K562 (cell line): ENCODE results near the gene ANGEL2. TPM values are rescaled to one million over a fixed set of nuclear protein-coding genes. Genes with fewer than 3 reads are reported as not detected.

Experiments
- ATAC-seq: fragments of 200-7000 bp; cut with Tn5 transposase; 3 replicates; pipeline ENCODE4 v1.9.1; 2020; ENCODE audit warnings: moderate library complexity
- BruUV-seq: library from RNA; stranded (reverse); fragments of 400-500 nt; replicated peaks from 2 replicates; lab custom pipeline; 2021; lab: Mats Ljungman, UMichigan
- CTCF ChIA-PET: fragments of 300-600 bp; formaldehyde crosslinking; extraction: SDS; loops from one replicate; lab custom pipeline; 2021; ENCODE audit warnings: low intra/inter-chr PET ratio; lab: Yijun Ruan, JAX
- POLR2A ChIA-PET: fragments of 300-600, 350-650 bp; sonication (Branson Sonifier 250); formaldehyde crosslinking; extraction: SDS; loops from one replicate; lab custom pipeline; 2021; ENCODE audit warnings: antibody characterized with exemption, inconsistent platforms; lab: Yijun Ruan, JAX
- DNase-seq, 4 experiments: peaks; one replicate each; pipeline versions ENCODE4 v3.0.0 to v3.0.0-alpha.2; 2011 to 2018; ENCODE audit warnings: low spot score in 3 of 4, mixed read lengths in 3 of 4; ENCODE audit errors: extremely low read depth in 1 of 4
- FAIRE-seq: peaks from 2 replicates; lab custom pipeline; 2011; peaks lifted over from hg19 to GRCh38; lab: Jason Lieb, UNC
- H2AFZ ChIP-seq: 2 replicates; pipeline ENCODE4 v1.6.0; 2011; ENCODE audit warnings: low read depth, low read length, control low read depth, inconsistent platforms
- H3K27ac ChIP-seq: fragments of 200-600 bp; 3 replicates; pipeline ENCODE4 v1.8.0; 2011; ENCODE audit warnings: low read depth, mild to moderate bottlenecking, control low read depth, inconsistent platforms, low read length, moderate library complexity, mixed read lengths; ENCODE audit errors: extremely low read depth
- H3K27me3 ChIP-seq, 2 experiments: fragments of 300-600 bp in 1 of 2; 2 replicates in 1 of 2; 3 replicates in 1 of 2; pipeline versions ENCODE4 v1.6.0 to v1.8.0; 2011; ENCODE audit warnings: inconsistent platforms in 2 of 2, low read length in 2 of 2, mild to moderate bottlenecking in 1 of 2, mixed read lengths in 1 of 2, moderate library complexity in 1 of 2; ENCODE audit not compliant: control insufficient read depth in 2 of 2, insufficient read depth in 2 of 2
- H3K36me3 ChIP-seq: fragments of 300-600 bp; 3 replicates; pipeline ENCODE4 v1.8.0; 2011; ENCODE audit warnings: mild to moderate bottlenecking, low read length, inconsistent platforms; ENCODE audit not compliant: control insufficient read depth, insufficient read depth
- H3K4me1 ChIP-seq, 2 experiments: fragments of 200-600 bp in 1 of 2; replicated peaks in 1 of 2; 2 replicates in 1 of 2; 3 replicates in 1 of 2; pipeline versions ENCODE4 v1.5.1 to v1.8.0; 2011; ENCODE audit warnings: inconsistent platforms in 2 of 2, low read length in 2 of 2, mild to moderate bottlenecking in 1 of 2, mixed read lengths in 1 of 2, moderate library complexity in 1 of 2; ENCODE audit not compliant: control insufficient read depth in 2 of 2, insufficient read depth in 2 of 2
- H3K4me2 ChIP-seq: 2 replicates; pipeline ENCODE4 v1.6.1; 2011; ENCODE audit warnings: low read length, control low read depth, inconsistent platforms, mixed read lengths; ENCODE audit not compliant: insufficient read depth
- H3K4me3 ChIP-seq: fragments of 200-600 bp; sonication (generic), shearing (Covaris generic); 2 replicates; pipeline ENCODE4 v1.5.1; 2016; ENCODE audit warnings: control low read depth, inconsistent platforms
- H3K79me2 ChIP-seq: fragments of 200-600 bp; 3 replicates; pipeline ENCODE4 v1.8.0; 2011; ENCODE audit warnings: low read length, inconsistent platforms; ENCODE audit not compliant: control insufficient read depth, insufficient read depth
- H3K9ac ChIP-seq, 2 experiments: 2 replicates each; pipeline versions ENCODE4 v1.6.0 to v1.6.1; 2011; ENCODE audit warnings: low read depth in 2 of 2, low read length in 2 of 2, control low read depth in 1 of 2, inconsistent platforms in 1 of 2, mild to moderate bottlenecking in 1 of 2, mixed read lengths in 1 of 2; ENCODE audit not compliant: insufficient read depth in 1 of 2
- H3K9me1 ChIP-seq: one replicate; pipeline ENCODE4 v1.6.0; 2011; ENCODE audit warnings: inconsistent platforms, mild to moderate bottlenecking, low read length, moderate library complexity; ENCODE audit not compliant: control insufficient read depth, insufficient read depth
- H3K9me3 ChIP-seq: replicated peaks from 2 replicates; pipeline ENCODE4 v1.5.1; 2011; ENCODE audit warnings: low read depth, low read length, inconsistent platforms; ENCODE audit not compliant: control insufficient read depth, insufficient read depth
- H4K20me1 ChIP-seq: replicated peaks from 2 replicates; pipeline ENCODE4 v1.6.1; 2011; ENCODE audit warnings: low read length, inconsistent platforms, mixed read lengths; ENCODE audit not compliant: control insufficient read depth, insufficient read depth
- DLX4 ChIP-seq: fragments of 250-450 bp; sonication (Bioruptor Pico); IDR thresholded peaks from 2 replicates; pipeline ENCODE4 v1.6.1; 2021; ENCODE audit warnings: mild to moderate bottlenecking
- EP300 ChIP-seq: IDR thresholded peaks from 2 replicates; pipeline ENCODE4 v1.6.1; 2012; ENCODE audit warnings: low read length, improper control_type of control experiment
- ETV5 ChIP-seq: sonication (generic); formaldehyde crosslinking; IDR thresholded peaks from 2 replicates; pipeline ENCODE4 v1.4.0; 2020; ENCODE audit warnings: low read depth, mild to moderate bottlenecking, missing genetic modification reagents
- HBP1 ChIP-seq: fragments of 450-650 bp; formaldehyde crosslinking; IDR thresholded peaks from 2 replicates; pipeline ENCODE4 v1.4.0; 2022; ENCODE audit warnings: missing genetic modification characterization
- HDAC3 ChIP-seq: fragments of 450-650 bp; IDR thresholded peaks from 2 replicates; pipeline ENCODE4 v1.6.1; 2018; ENCODE audit warnings: borderline replicate concordance, mild to moderate bottlenecking, moderate library complexity; ENCODE audit not compliant: partially characterized antibody
- NR2F6 ChIP-seq: fragments of 450-650 bp; formaldehyde crosslinking; IDR thresholded peaks from 2 replicates; pipeline ENCODE4 v1.4.0; 2020; ENCODE audit warnings: mild to moderate bottlenecking
- POLR2G ChIP-seq: fragments of 200-400 bp; formaldehyde crosslinking; IDR thresholded peaks from 2 replicates; pipeline ENCODE4 v1.6.1; 2017; ENCODE audit warnings: low read depth, mild to moderate bottlenecking, antibody characterized with exemption, low read length, moderate library complexity
- PURB ChIP-seq: sonication (generic); formaldehyde crosslinking; IDR thresholded peaks from 2 replicates; pipeline ENCODE4 v1.9.0; 2021; ENCODE audit warnings: low read depth, mild to moderate bottlenecking, missing genetic modification reagents
- PYGO2 ChIP-seq: fragments of 450-650 bp; IDR thresholded peaks from 2 replicates; pipeline ENCODE4 v1.6.1; 2016; ENCODE audit warnings: mild to moderate bottlenecking, missing genetic modification characterization, moderate library complexity, missing compliant biosample characterization
- SAFB ChIP-seq: fragments of 200-400 bp; formaldehyde crosslinking; IDR thresholded peaks from 2 replicates; pipeline ENCODE4 v1.6.1; 2017; ENCODE audit warnings: low read depth, low read length, borderline replicate concordance
- SRSF9 ChIP-seq: fragments of 200-400 bp; formaldehyde crosslinking; IDR thresholded peaks from 2 replicates; pipeline ENCODE4 v1.6.1; 2017; ENCODE audit warnings: low read depth, low read length, borderline replicate concordance
- TAF1 ChIP-seq: IDR thresholded peaks from 2 replicates; pipeline ENCODE4 v1.6.1; 2011; ENCODE audit warnings: mild to moderate bottlenecking, low read length, moderate library complexity; ENCODE audit not compliant: insufficient read depth, control insufficient read depth, severe bottlenecking; ENCODE audit errors: extremely low read depth
- TEAD4 ChIP-seq, 2 experiments: sonication (generic) in 1 of 2; formaldehyde crosslinking in 1 of 2; IDR thresholded peaks; 2 replicates each; pipeline versions ENCODE4 v1.6.1 to v1.8.0; 2012 to 2022; ENCODE audit warnings: borderline replicate concordance in 1 of 2, inconsistent platforms in 1 of 2, low read length in 1 of 2, mild to moderate bottlenecking in 1 of 2, missing genetic modification reagents in 1 of 2
- THRAP3 ChIP-seq: fragments of 450-650 bp; IDR thresholded peaks from 2 replicates; pipeline ENCODE4 v1.6.1; 2016; ENCODE audit warnings: mild to moderate bottlenecking, inconsistent platforms, borderline replicate concordance
- ZNF224 ChIP-seq: sonication (generic); formaldehyde crosslinking; IDR thresholded peaks from 2 replicates; pipeline ENCODE4 v1.8.0; 2022; ENCODE audit warnings: mild to moderate bottlenecking, missing genetic modification reagents
- ZNF780A ChIP-seq: fragments of 250-450 bp; sonication (Bioruptor Pico); IDR thresholded peaks from 2 replicates; pipeline ENCODE4 v1.5.0; 2021; ENCODE audit warnings: mild to moderate bottlenecking
- ZZZ3 ChIP-seq: fragments of 450-650 bp; IDR thresholded peaks from 2 replicates; pipeline ENCODE4 v1.6.1; 2016; ENCODE audit warnings: antibody characterized with exemption, mild to moderate bottlenecking, moderate library complexity
- WGBS: fragments of 100-300 bp; shearing (Covaris generic); methylation state at CpG from one replicate; pipeline ENCODE4 v1.1.6; 2016; ENCODE audit warnings: low coverage, mixed read lengths; ENCODE audit not compliant: insufficient coverage; ENCODE audit errors: missing lambda C conversion rate; 5-methylcytosine and 5-hydroxymethylcytosine counted together
- in situ Hi-C: fragments of 300-500 bp; cut with MboI; formaldehyde crosslinking; loops from 4 replicates; pipeline ENCODE4 v1.15.0; 2018; ENCODE audit warnings: inconsistent platforms, mixed read lengths
- intact Hi-C: fragments of 100-400 bp; cut with micrococcal nuclease; formaldehyde crosslinking; loops from 2 replicates; pipeline ENCODE4 v1.14.2; 2022
- polyA plus RNA-seq, 8 experiments: library from polyadenylated mRNA; depleted of rRNA in 4 of 8; stranded (reverse) in 5 of 8; unstranded in 3 of 8; fragments of >200 nt; fragmentation: Nextera tagmentation in 2 of 8; fragmentation: Illumina TruSeq in 1 of 8; extraction: Ambion mirVana in 2 of 8; extraction: Trizol in 1 of 8; gene quantifications; 2 replicates each; pipeline versions ENCODE4 v1.2.1 to v1.2.3, GENCODE V29; 2011 to 2014; ENCODE audit warnings: inconsistent platforms in 1 of 8, missing spikeins in 1 of 8
- total RNA-seq, 7 experiments: library from RNA; depleted of rRNA in 6 of 7; stranded (reverse); fragments of >200 nt in 6 of 7; fragmentation: Illumina TruSeq in 2 of 7; extraction: Trizol in 2 of 7; gene quantifications; 2 replicates each; pipeline versions ENCODE4 v1.2.1 to v1.2.3, GENCODE V29; 2011 to 2021; ENCODE audit warnings: low replicate concordance in 1 of 7

ANGEL2 gene
- total and polyA plus RNA-seq, 9 of the 15 experiments (the other 6 are each of a cell fraction or from before 2014, with no cell fraction given): 6.8 to 34.6 (median 26.2) TPM

DNA sequence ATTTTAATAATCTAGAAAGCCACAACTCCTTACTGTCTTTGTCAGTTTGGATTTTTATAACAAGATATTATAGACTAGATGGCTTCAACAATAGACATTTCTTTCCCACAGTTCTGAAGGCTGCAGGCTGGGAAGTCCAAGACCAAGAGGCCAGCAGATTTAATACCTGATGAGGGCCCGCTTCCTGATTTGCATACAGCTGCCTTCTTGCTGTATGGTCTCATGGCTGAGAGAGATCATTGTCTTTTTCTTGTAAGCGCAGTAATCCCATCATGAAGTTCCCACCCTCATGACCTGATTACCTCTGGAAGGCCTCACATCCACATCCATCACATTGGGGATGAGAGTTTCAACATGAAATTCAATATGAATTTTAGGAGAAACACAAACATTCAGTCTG is 45.2 kb upstream of the ANGEL2 start:
- Histone ChIP-seq H3K9me3 (no peaks in the 10 kb centered on the region; the same call in 1 of the 2 replicates), H4K20me1 (no peaks in the 10 kb centered on the region), H3K9me1 (no peaks in the 10 kb centered on the region), H3K36me3 (peaks cover 4% of the 10 kb centered on the region; the same call in 2 of the 3 replicates), H3K27ac (no peak overlapping the region), H3K4me3 (no peak overlapping the region), H3K9ac (no peak overlapping the region), H3K4me1 (peaks cover 19 to 21% of the 10 kb centered on the region in 2 experiments), H2AFZ (no peak overlapping the region), H3K27me3 (no peaks in the 10 kb centered on the region), H3K4me2 (no peak overlapping the region), H3K79me2 (peaks cover 89% of the 10 kb centered on the region)
- ATAC-seq: no peak
- 86% methylated on average over 2 of the region's 2 CpGs for WGBS
- POLR2A ChIA-PET: interaction anchor here (0.6 to 2.2 kb wide), 4 partner anchors 9 to 40 kb away, joined by 3 to 7 read pairs (median 4); partner anchors contain the start of gene RPS6KC1
- no peak for DNase-seq
- intact Hi-C loops: no loop called here
- BruUV-seq: no TSS peak
- in situ Hi-C loops: no loop called here
- CTCF ChIA-PET: interaction anchor here (0.6 kb wide), 1 partner anchor 362 kb away, joined by 3 read pairs; no protein-coding TSS in a partner anchor
- TF ChIP-seq PURB (CRISPR knock-in tag) (no peak), ZNF780A (CRISPR knock-in tag) (no peak), EP300 (no peak), SRSF9 (no peak), HBP1 (CRISPR knock-in tag) (no peak), DLX4 (no peak), TEAD4 (IDR thresholded peaks at IDR 0.05; ENCODE audit: low read length) (no peak), TEAD4 (CRISPR knock-in tag; IDR thresholded peaks at IDR 0.05; ENCODE audit: borderline replicate concordance) (no peak), ETV5 (no peak), HDAC3 (no peak), SAFB (no peak), TAF1 (no peak), PYGO2 (no peak), ZZZ3 (no peak), POLR2G (no peak), THRAP3 (no peak), ZNF224 (CRISPR knock-in tag) (no peak), NR2F6 (CRISPR knock-in tag) (no peak)
- no peak for FAIRE-seq
